GM12872 (cell line): ENCODE measurements around the gene MCAT.

Experiments used
- CTCF ChIP-seq: IDR thresholded peaks from 3 replicates; pipeline ENCODE4 v1.5.1; 2011; ENCODE audit warnings: low read depth, mild to moderate bottlenecking, low read length, moderate library complexity; ENCODE audit not compliant: insufficient read depth

The MCAT gene

DNA sequence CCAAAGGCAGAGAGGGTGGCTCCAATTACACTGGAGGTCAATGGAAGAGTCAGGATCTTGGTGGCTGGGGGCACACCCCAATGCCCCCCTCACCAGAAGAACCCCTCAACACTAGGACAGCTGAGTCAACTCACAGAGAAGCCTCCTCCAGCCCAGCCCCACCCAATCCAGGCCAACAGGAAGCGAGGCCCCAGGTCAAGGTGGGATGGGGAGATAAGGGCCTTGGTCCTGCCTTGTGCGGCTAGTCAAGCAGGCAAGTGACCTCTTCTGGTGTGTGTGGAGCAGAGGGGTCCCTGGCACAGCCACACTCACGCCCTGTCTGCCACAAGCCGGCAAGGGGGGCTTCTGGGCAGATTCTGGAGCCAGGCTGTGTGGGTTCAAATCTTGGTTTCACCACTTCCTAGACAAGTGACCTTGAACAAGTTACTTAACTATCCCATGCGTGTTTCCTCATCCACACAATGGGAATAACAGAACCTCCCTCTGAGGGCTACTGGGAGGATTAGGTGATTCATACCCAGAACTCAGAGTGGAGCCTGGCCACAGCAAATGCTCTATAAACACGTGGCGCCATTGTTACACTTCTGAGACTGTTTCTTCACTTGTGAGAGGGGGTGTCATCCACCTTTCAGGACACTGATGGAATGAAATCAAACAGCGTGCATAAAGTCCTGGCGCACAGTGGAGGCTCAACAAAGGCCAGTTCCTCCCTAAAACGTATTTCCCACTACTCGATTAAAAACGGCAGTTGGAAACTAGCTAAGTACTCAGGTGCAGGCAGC, 40.5 kb upstream of the MCAT start:
- TF ChIP-seq CTCF = no peak

DNA sequence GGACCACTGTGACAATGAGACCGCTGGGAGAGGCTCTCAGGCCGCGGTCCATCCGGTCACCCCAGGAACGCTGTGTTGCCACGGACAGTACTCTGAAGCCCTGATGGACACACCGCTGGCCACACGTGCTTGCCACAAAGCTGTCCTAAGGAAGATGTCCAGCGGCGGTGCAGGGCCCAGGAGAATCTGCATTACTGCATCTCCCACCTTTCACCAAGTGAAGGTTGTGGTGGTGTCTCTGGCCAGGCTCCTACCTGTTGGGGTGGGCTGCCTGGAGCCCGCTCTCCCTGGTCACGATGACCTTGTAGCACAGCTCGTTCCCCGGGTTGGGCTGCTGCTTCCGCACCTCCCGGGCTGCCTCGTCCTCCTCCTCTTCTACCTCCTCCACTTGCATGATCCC, 39.5 kb upstream of the MCAT start:
- TF ChIP-seq CTCF = no peak

DNA sequence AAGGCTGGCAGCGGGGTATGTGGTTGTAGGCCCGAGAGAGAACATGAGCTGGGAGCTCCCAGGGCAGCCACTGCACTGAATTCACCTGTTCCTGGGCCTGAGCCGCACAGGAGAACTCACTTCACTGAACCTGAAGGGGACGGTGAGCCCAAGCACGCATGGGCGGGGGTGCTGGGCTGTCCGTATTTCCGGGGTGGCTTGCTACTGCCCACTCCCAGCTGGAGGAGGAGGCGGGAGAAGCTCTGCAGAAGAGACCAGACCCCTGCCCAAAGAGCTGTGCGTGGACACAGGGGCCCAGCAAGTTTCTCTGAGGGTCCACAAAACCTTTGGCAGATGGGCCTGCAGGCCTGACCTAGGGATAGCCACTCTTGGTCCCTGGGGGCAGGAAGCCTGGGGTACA, 38.9 kb upstream of the MCAT start:
- no peak for TF ChIP-seq CTCF

- TF ChIP-seq CTCF = no peak
Observed at GRCh38 chr22:43181321-43182076, 38.3 kb upstream of the MCAT start.

DNA sequence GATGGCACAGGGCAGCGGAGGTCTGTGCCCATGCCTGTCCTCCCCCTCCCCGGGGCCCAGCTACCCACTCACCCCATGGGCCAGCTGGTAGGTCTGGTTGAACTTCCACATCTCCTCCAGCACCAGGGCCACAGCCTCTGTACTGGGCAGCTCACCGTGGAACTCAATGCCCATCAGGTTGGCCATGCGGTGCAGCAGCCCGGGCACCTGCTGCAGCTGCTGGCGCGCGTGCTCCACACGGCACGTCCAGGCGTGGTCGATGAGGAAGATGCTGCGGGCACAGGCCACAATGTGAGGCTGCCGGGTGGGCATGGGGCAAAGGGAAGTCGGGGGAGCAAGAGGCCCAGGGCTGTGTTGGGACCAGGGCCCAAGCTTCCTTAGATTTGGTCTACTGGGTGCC, 37.5 kb upstream of the MCAT start:
- no peak for TF ChIP-seq CTCF

- no peak for TF ChIP-seq CTCF
Observed at GRCh38 chr22:43179911-43180195, 36.7 kb upstream of the MCAT start.

GRCh38 chr22:43179146-43179910, 36.1 kb upstream of the MCAT start:
- TF ChIP-seq CTCF = no peak
